NCI-H345 treated with DMSO at 0.1 percent for 48 hours (cell line): Measurements from ENCODE around the gene KRTAP9-4.
"Not testable (repeated sequence)": the region's sequence is repeated elsewhere in the genome, so short reads cannot be mapped to it uniquely, and the experiment has no call there.

Experiments used
- DNase-seq: peaks from one replicate; lab custom pipeline; 2025; ENCODE audit not compliant: unreplicated experiment; lab: John Stamatoyannopoulos, UW

KRTAP9-4 gene

DNA sequence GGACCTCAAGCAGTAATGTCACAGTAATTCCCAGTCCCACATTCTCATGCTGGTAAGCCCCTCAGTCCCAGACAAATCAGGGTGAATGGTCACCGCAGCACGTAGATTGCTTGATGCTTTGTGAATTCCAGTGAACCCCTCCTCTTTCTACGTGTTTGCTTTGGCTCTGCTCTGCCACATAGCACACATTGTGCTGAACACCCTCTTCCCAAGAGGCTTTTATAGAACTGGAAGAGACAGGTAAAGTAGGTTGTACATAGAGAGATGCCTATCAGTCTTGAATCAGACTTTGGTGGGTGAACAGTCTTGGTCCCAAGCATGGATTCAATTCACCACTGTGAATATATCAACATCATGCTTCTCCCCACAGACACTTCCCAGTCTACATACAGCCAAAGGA, 15.1 kb downstream of the KRTAP9-4 start:
- no peak for DNase-seq

DNA sequence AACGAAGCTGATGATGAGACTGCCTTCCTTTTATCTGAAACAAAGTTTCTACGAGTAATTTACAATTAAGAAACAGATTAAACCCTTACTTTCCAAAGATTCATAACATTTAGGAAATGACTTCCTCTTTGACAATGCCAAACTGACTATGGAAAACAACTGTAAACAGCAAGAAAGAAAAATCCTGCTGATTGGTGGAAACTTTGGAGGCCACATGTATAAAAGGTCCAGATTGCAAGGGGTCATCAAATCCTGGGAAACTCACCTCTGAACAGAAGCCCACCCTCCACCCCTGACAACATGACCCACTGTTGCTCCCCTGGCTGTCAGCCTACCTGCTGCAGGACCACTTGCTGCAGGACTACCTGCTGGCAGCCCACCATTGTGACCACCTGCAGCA, 15.6 kb downstream of the KRTAP9-4 start, which contains the start of gene KRTAP9-6:
TSS of gene KRTAP9-6 (plus strand) at position 301 of the 400 bp plus-strand sequence. CDS start at position 301, 0 bp downstream.
- no peak for DNase-seq

DNA sequence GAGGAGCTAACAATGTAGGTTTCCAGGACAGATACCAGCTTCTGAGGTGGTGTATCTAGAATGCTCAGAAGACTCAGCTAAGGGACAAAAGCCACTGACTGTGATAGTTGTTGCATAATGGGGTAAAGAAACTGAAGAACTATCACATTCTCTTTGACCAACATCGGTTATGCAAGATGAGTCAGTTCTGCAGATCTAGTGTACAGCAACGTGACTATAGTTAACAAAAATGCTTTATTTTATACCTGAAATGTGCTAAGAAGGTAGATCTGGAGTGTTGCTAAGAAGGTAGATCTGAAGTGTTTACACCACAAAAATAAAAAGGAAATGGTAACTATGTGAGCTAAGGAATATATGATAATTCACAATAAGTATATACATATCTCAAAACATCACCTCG, 18.2 kb downstream of the KRTAP9-4 start:
- DNase-seq: no peak

DNA sequence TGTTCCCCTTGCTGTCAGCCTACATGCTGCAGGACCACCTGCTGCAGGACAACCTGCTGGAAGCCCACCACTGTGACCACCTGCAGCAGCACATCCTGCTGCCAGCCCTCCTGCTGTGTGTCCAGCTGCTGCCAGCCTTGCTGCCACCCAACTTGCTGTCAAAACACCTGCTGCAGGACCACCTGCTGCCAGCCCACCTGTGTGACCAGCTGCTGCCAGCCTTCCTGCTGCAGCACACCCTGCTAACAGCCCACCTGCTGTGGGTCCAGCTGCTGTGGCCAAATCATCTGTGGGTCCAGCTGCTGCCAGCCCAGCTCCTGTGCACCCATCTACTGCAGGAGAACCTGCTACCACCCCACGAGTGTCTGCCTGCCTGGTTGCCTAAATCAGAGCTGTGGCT, 21.8 kb downstream of the KRTAP9-4 start:
- not testable (repeated sequence) for DNase-seq

DNA sequence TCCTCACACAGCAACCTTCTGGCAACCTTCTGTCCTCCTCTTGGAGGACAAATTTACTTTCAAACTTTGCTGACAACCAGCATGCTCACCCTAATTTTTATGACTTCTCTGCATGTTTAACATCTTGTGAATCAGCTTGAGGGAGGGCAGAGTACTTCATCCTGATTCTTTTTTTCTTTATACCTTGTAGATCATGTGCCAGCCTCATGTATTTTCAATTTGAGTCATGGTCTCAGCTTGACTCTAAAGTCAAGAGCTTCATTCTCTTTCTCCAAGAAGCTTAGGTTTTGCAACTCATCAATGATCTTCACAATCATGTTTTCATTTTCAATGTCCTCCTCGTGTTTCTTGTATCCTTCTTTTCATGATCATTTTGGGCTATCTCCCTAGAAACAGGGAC, 22.4 kb downstream of the KRTAP9-4 start:
- no peak for DNase-seq

DNA sequence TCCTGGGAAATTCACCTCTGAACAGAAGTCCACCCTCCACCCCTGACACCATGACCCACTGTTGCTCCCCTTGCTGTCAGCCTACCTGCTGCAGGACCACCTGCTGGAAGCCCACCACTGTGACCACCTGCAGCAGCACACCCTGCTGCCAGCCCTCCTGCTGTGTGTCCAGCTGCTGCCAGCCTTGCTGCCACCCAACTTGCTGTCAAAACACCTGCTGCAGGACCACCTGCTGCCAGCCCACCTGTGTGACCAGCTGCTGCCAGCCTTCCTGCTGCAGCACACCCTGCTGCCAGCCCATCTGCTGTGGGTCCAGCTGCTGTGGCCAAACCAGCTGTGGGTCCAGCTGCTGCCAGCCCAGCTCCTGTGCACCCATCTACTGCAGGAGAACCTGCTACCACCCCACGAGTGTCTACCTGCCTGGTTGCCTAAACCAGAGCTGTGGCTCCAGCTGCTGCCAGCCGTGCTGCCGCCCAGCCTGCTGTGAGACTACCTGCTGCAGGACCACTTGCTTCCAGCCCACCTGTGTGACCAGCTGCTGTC, 26.2 kb downstream of the KRTAP9-4 start, which contains the start of gene KRTAP9-7:
TSS of gene KRTAP9-7 (plus strand) at position 51 of the 543 bp plus-strand sequence. CDS start at position 51, 0 bp downstream.
- DNase-seq: not testable (repeated sequence)

DNA sequence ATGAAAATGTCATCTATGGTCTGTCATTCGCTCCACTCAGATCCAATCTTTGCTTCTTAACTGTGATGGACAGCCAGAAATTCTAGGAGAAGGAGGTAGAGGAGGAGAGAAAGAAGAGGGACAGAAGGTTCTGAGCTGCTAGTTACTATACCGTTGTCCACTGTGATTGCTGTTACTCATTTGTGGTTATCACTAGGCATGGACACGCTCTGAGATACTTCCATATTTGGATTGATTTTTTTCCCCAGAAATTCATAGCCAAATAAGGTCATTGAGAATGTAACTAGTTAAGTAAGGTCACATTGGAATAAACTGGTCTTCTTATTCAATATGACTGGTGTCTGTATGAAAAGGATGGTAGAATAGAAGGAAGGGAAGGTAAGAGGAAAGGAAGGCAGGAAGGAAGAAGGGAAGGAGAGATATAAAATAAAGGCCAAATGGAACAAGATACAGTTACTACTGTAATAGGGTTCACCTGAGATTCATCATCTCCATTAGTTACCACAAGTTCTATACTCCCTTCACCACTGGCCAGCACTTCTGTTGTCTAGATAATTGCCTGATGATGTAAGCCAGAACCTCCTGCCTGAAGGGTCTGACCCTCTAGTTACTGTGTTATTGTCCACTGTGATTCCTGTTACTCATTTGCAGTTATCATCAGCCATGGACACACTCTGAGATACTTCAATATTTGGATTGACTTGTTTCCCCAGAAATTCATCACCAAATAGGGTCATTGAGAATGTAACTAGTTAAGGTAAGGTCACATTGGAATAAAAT, 28.9 kb downstream of the KRTAP9-4 start:
- no peak for DNase-seq

DNA sequence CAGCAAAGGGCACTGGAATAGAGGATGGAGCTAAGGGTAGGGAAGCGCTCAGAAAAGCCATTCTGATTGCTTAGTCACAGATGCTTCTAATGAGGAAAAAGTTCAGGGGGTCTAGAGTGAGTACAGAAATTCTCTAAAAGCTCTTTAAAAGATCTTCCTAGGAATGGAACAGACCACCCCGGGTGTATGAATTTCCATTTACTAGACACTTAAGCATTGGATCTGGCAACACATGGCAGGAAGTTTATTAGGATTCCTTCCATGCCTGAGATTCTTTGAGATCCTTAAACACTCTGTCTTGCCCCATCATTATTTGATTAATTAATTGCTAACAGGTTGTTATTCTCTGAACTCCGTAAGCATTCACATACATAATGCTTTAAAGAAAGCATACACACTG, 34.6 kb downstream of the KRTAP9-4 start:
- no peak for DNase-seq

DNA sequence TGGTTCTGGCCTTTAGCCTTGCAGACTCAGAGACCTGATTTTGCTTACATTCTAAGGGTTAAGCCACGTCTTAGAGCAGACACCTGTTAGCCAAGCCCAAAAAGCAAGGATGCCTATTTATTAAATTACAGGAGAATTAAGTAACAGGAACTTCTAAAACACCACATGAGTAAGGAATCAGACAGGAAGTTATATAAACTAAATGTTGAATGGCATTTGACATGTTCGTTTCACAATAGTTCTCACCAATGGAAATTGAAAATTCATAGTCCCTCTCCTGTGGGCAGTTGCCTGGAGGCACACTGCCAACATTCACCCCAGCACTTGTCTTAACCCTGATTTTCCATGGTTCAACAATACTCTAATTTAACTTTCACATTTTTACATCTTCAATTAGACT, 35.1 kb downstream of the KRTAP9-4 start:
- DNase-seq: no peak

DNA sequence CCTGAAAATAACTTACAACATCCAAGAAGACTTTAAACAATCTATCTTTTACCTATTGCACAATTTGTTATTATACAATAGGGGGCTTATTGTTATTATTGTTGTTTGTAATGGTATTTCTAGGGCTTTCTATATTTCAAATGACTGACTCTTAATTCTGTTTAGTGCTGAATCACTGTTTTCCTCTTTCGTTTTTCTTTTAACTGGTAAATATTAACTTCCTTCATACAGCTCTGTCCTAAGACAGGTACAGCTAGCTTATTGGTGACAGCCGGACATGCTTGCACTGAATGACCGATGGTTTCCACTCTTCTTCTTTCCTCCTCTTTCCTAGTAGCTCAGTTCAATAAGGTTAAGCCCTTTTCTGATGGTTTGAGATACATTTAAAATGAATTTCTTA, 37.6 kb downstream of the KRTAP9-4 start:
- DNase-seq: no peak

DNA sequence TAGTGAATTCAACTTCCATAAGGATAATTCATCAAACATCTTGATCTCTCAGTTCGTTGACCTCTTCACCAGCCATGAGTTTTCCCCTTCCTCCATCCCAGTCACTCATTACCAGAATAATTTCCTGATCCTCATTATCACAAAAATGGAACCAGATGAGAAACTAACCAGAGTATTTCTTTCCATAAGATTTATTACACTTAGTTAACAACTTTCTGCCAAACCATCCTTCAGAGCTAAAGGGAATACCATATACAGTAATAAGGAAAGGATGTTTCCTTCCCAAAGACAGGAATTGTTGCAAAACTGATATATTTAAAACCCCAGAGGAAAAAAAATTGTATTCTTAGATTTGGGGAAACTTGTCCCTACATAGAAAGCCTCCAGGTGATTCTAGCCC, 44.5 kb downstream of the KRTAP9-4 start:
- DNase-seq: no peak

DNA sequence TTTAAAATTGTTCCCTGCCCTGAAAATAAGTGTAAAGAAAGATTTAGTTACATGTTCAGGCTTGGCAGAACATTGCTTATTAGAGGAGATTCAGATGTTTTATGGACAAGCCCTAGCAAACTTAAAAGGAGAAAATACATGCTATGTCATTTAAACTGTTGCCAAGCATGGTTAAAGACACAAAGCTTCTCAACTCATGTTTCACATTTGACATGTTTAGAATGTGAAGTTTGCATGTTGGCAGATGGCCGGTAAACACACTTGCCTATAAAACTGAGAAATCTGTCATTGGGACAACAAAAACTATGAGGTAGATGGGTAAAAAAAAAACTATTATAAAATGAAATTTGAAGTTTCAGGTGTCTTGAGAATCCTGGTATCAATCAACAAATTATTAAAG, 47.4 kb downstream of the KRTAP9-4 start:
- no peak for DNase-seq

DNA sequence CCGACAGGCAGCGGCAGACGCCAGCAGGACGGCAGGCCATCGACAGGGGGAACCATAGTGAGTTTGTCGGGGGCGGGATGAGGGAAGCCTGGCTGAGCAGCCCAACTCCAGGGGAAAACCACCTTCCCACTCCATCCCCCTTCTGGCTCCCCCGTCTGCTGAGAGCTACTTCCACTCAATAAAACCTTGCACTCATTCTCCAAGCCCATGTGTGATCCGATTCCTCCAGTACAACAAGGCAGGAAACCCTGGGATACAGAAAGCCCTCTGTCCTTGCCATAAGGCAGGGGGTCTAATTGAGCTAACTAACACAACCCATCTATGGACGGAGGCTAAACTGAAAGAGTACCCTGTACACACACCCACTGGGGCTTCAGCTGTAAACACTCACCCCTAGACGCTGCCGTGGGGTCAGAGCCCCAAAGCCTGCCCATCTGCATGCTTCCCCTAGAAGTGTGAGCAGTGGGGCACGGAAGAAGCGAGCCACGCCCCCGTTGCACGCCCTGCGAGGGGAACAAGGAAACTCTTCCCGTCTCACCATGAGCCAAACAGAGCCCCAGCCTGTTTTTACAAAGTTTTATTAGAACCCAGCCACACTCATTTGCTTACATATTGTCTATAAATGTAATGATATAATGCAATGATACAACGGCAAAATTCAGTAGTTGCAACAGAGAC, 49.1 kb downstream of the KRTAP9-4 start:
- DNase-seq: no peak
